NCI-H2107 treated with DMSO at 0.1 percent for 48 hours (cell line): ENCODE measurements around the gene MRPS7.
A peak's percentile ranks its signal among the peaks of the same experiment; 100 is the strongest.

Source experiments
- DNase-seq: peaks from one replicate; lab custom pipeline; 2025; ENCODE audit not compliant: unreplicated experiment; lab: John Stamatoyannopoulos, UW

MRPS7 gene

DNA sequence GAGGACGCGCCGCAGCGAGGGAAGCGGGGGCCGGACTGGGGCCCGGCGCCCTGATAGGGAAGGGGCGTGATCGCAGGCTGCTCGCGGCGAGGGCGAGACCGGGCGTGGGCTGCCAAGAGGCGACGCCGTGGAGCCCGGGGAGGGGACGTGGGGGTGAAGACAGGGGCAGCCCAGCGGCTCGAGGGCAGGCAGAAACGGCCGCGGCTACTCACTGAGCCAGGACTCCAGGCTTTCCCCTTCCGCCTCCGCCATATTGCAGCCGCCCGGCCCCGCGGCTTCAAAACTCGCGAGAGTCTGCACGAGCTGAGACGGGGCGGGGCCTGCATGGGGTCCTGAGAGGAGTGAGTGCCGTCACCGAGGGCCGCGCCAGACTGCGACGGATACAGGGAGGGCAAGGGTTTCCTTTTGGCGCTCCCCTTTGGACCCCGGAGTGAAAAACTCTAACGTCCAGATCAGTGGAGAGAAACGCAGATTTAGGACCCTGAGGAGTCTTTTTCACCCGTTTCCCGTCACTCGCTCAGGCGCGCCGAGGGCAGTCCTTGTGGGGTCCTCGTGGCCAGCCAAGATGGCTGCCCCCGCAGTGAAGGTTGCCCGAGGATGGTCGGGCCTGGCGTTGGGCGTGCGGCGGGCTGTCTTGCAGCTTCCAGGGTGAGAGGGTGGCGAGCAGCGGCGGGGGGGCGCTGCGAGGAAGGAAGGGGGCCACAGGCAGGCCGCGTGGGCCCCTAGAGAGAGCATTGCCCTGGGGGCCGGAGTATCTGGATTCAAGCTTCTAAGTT is at the start of gene MRPS7, which contains the start of gene GGA3:
Gene MRPS7, plus strand, starts transcription at position 544 of the 776 bp plus-strand sequence. Its CDS starts 22 bp downstream, at position 566.
Gene GGA3, minus strand, starts transcription at position 271 of the 776 bp plus-strand sequence. Its CDS starts 19 bp downstream, at position 252.
- peak; percentile 80 for DNase-seq

DNA sequence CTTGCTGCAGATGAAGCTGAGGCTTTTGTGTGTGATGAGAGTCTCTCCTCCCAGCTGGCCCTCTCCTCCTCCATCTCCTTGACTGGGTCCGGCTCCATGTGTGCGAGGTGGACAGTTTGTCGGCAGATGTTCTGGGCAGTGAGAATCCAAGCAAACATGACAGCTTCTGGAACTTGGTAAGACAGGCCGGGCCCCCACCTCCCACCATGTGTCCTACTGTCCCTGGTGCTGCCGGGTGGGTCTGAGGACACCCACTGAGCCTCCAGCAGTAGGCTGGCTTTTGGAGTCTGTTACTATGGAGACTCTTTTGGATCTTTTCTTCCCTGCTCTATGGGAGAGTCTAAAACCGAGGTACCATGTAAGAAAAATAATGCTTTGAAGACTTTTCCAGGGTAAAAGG is 43.5 kb upstream of the MRPS7 start:
- DNase-seq, result no peak

DNA sequence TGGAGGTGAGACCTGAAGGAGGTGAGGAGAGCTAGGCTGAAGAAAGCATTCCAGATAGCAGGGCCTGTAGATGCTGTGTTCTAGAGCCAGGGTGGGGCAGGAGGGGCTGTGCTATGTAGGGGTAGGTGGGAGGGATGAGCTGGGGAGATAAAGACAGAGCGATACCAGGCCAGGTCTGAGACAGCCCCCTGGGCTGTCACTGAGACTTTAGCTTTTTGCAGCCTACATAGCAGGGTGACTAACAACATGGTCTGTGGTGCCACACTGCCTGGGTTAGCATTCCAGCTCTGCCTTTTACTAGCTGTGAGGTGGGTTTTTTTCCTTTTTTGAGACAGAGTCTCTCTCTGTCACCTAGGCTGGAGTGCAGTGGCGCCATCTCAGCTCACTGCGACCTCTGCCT is 41.9 kb upstream of the MRPS7 start:
- no peak for DNase-seq

DNA sequence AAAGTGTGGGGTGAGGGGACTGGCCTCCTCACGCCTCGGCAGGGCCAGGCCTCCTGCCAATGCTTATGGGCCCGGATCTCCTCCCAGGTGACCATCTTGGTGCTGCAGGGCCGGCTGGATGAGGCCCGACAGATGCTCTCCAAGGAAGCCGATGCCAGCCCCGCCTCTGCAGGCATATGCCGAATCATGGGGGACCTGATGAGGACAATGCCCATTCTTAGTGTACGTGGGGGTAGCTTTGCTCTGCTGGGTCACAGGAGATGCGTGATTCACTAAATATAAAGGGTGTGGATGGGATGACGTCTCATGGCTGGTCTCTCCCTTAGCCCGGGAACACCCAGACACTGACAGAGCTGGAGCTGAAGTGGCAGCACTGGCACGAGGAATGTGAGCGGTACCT is 36.7 kb upstream of the MRPS7 start:
- no peak for DNase-seq

DNA sequence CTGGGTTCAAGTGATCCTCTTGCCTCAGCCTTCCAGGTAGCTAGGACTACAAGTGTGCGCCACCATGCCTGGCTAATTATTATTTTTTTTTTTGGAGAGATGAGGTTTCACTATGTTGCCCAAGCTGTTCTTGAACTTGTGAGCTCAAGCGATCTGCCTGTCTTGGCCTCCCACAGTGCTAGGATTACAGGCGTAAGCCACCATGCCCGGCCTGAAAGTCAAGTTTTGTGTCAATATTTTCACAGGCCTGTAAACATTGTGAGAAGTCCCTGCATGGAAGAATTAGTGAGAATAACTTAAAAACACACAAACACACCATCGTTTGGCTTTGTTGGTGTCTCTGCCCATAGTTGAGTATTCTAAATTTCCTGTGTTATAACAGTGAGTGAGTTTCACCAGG is 34.0 kb upstream of the MRPS7 start:
- DNase-seq, result no peak

DNA sequence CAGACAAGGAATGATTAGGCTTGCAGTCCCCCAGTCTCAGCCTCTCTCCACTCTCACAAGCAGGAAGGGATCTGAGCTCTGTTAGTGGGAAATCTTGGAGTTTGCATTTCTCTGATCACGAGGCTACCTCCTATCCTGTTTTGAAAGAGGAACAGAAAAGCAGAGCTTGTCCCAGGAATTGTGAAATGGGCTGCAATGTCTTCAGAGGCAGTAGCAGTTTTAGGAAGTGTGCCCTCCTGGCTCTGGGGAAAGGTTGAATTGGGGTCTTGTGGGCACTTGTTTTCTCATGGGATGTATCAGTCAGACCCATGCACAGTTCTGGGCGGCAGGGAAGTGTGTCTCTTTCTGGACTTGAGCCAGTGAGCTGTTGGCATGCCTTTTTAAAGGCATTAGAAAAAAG is 33.4 kb upstream of the MRPS7 start:
- no peak for DNase-seq

DNA sequence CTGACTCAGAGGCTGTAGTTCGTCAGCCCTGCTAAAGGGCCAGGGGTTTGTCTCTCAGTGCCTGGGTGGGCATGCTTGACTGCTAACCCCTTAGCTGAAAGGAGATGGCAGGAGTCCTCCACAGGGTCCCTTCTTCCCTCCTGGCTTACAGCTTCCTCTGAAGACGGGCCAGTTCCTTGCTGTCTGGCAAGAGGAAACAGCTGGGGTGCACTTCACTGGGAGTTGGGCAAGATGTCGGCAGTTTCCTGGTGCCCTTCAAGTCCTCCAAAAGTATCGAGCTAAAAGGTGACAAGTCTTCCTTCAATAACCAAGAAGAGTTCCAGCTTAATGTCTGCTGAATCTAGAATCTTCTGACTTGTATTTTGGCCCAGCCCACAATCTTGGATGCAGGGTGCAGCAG is 32.8 kb upstream of the MRPS7 start:
- DNase-seq, result no peak

DNA sequence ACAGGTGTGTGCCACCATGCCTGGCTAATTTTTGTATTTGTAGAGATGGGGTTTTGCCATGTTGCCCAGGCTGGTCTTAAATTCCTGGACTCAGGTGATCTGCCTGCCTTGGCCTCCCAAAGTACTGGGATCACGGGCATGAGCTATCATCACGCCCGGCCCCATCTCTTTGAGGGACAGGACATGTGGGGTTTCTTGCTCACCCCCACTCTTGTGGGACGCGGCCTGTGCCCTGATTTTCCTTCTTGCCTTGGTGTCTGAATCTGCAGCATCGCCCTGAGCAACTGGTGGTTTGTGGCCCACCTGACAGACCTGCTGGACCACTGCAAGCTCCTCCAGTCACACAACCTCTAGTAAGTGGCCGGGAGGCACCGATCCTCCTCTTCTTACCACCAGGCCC is 30.6 kb upstream of the MRPS7 start:
- DNase-seq, result no peak

DNA sequence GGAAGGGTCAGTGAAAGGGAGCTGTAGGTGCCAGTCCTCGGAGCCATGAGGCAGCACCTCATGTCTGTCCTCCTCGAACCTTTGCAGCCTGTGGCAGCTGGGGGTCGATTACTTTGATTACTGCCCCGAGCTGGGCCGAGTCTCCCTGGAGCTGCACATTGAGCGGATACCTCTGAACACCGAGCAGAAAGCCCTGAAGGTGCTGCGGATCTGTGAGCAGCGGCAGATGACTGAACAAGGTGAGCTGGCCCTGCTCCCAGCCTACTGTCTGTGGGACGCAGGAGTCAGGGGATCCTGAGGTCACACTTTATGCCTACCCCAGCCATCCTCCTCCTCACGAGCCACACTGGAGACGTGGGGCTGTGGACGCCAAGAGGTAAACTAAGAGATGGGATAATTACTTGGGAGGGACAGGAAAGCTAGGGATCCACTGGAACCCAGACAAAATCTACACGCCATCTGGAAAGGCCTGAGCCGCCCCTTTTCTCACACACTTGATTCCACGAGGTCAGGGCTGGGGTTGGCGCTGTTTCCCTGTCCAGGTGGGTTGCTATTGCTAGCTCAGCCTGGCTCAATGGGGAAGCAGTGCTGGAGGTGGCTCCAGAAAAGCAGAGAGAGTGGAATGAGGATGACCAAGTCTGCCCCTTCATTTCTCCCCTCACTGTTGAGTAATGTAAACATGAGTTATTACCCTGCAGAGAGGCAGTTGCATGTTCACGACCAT is 29.8 kb upstream of the MRPS7 start:
- no peak for DNase-seq

DNA sequence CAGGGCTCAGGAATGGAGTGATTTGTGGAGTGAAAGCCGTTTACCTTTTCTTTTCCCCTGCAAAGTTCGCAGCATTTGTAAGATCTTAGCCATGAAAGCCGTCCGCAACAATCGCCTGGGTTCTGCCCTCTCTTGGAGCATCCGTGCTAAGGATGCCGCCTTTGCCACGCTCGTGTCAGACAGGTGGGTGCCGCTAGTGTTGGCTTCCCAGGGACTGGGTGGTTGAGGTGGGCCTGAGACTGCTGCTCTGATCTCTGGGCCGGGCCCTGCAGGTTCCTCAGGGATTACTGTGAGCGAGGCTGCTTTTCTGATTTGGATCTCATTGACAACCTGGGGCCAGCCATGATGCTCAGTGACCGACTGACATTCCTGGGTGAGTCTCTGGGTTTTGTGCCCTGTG is 28.9 kb upstream of the MRPS7 start:
- no peak for DNase-seq

DNA sequence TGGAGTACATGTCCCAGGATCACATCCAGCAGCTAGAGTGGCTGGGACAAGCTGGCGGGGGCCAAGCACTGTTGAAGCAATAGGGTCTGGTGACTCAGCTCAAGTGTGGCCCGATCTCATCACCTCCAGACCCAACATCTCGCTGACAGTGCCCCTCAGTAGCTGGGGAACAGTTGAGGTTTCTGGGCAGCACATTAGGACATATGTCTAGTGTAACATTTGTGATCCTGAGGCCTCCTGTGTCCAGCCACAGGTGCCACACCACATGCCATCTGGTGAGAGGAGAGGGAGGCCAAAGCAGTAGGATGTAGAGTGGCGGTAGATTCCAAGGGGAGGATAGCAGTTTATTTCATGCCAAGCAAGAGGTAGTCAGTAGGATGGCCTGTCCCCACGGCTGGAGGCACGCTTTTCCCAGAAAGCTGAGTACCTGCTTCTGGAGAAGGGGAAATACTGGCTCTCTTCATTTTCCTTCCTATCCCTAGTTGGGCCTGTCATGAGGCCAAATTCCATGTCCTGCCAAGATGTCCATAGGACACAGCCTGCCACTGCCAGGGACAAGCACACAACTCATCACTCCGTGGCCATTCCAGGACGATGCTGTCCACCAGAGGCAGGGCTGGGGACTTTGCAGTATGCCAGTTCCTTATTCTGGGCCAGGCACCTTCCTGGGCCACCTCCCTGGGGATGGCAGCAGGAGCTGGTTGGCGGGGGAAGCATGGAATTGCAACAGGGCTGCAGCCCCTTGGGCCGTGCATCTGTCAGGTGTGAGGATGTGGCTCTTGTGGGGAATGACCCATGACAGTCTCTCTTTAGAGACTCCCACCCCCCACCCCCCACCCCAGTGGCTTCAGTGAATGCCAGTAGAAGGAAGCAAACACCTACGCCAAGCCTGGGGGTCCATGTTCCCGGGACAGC is 24.3 kb upstream of the MRPS7 start:
- no peak for DNase-seq

DNA sequence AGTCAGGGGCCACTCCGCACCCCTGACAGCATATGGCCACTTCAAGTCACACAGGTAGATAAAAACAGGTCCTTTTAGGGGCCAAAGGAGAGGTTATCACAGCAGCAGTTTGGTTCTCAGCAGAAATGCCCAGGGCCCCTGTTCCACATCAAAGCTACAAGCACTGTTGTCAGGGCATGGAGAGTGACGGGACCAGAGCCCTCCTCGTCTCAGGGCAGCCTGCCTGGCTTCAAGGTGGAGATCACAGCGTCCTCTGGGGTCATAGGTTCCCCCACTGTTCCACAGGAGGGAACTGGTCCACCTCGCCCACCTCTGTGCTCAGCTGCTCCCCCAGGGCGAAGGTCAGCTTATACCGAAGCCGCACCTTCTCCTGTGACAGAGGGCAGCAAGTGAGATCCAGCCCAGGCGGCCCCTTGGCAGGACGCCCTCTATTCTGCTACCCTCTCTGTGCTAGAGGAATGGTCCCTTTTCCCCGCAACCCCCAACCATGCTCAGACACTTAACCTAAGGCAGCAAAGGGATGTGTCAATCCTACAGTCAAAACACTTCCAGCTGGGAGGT is 23.6 kb upstream of the MRPS7 start:
- no peak for DNase-seq

DNA sequence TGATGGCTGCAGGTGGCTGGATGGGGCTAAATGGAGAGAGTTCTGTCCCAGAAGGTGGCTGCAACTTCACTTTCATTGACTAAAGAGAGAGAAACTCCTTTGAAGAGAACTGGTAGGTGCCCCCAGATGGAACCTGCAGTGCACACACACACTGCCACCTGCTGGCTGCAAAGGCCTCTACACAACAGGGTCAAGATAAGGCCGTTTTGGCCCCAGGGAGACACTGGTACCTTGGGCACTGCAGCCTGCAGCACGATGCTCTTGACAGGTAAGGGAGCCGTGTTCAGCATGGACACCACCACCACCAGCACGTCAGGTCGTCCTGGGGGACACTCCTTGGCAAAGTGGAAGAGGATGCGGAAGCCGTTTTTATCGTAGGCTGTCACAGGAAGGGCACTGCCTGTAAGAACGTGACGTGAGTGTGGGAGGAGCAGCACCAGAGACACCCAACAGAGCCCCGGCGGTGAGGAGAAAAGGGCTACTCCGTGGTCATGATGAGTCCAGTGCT is 22.9 kb upstream of the MRPS7 start:
- DNase-seq, result no peak

DNA sequence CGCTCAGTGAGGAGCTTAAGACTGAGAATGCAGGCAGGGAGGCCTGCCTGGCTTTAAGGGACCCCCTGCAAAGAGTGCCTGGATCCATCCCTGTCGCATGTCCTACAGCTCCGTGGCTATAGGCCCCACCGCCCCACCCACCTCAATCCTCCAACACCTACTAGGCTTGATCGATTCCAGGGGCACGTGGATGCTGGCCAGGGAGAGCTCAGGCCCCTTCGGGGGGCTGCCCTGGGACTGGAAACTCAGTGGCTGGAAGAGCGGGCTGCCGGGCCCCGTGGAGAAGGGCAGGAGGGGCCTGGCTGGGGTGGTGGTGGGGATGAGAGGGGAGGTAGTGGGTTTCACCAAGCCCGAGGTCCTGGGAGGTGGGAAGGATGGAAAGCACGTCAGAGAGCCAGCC is 22.5 kb upstream of the MRPS7 start:
- DNase-seq, result no peak

DNA sequence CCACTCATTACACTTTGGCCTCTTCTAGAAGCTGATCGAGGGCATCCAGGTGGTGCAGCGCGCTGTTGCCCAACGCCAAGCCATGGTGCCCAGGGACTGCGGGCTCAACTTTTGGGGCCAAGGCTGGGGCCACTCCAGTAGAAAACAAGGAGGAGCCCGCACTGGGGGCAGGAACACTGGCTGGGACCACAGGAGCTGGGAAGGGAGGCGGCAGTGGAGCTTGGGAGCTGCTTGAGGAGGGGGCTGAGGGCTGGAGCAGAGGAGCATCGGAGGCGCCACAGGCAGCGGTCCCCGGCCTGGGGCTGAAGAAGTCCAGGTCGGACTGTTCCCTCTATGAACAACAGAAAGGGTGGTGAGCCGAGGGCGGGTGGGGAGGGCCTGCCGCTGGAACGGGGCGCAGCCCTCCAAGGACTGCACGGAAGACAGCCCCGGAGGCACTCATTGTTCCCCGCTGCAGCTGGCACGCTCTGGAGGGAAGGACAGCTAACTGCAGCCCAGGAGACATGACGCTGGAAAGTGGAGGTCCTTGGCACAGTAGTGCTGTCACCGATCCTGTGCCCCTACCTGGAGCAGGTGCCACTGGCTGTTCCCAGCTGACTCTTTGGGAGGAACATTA is 21.8 kb upstream of the MRPS7 start:
- no peak for DNase-seq

DNA sequence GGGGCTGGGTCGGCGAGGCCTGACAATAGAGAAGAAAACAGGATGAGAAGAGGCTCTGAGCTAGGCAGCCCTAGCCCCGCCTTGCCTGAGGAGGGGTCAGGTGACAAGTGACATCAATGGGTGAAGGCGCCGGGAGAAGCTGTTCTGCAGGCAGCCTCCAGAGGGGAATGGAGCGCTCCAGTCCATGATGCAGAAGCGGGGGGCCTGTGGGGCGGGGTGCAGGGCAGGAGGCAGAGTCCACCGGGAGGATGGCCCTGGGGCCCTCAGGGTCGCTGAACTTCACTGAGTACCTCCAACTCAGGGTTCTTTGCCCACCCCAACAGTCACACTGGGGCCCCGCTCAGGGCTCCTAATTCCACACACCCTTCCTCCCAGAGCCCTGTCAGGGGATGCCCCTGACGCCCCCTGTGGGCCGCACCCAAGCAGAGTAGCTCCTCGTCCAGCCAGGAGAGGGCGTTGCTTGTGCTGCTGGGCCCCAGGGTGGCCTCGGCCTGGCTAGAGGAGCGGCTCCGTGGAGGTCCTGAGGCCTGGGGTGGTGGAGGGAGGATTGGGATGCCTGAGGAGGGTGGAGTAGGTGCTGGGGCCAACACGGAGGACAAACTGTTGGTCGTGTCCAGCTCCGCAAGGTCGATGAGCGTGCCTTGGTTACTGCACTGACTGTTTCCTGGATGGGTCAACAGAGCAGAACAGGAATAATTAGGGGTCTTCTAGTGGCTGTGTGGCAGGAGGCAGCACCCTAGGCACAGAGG is 21.1 kb upstream of the MRPS7 start:
- peak; percentile 85 for DNase-seq

DNA sequence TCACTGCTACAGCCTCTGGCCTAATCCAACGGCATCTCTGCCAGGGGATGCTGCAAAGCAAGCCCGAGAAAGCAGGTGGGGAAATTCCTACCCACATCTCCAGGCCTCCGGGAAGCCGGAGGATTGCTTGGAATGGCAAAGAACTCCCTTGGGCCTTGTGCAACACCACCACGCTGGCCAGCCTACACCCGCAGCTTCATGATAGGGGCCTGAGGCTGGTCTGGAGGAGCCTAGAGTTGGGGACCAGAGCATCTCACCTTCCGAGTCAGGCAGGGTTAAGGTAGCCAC is 20.6 kb upstream of the MRPS7 start:
- no peak for DNase-seq

DNA sequence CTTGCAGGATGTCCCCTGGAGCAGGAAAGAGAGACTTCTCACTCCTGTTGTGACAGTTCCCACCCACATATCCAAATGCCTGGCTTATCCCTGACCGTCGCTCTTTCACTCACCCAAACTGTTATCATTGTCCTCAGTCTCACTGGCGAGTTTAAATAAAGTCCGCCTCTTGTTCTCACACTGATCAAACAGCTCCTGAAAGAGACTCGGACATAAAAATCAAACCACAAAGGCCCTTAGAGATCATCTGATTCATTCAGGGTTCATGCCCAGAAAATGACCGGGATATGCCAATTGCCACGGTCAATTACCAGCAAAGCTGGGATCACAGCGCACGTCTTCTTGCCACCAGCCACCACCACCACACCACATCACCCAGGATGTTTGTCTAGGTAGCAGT is 20.2 kb upstream of the MRPS7 start:
- no peak for DNase-seq

DNA sequence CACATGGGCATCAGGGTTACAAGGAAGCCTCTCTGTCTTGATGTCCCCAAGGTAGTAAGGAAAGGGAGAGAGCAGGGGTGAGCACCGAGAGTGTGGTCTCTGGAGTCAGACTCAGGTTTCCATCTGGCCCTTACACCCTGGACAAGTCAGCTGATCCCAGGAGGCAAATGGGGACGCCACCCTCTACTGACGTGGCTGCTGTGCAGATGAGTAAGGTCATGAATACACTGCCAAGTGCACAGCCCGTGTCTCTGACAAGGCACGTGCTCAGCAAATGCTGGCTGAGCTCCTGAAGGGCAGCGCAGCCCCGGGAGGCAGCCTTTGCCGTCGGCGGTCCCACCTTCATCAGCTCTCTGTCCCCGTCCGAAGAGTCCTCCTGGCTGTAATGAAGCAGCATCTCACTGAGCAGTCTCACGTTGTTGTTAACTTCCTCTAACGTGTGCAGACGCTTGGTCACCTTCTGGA is 19.7 kb upstream of the MRPS7 start:
- no peak for DNase-seq
